NB4 (cell line): ENCODE measurements around the gene ZNF580.

ENCODE experiments used
- DNase-seq: peaks from one replicate; pipeline ENCODE4 v3.0.0; 2010; ENCODE audit warnings: low read depth
- H3K4me3 ChIP-seq: one replicate; pipeline ENCODE4 v1.5.1; 2011; ENCODE audit warnings: mild to moderate bottlenecking, low read depth, low read length, moderate library complexity
- CTCF ChIP-seq: IDR thresholded peaks from one replicate; pipeline ENCODE4 v1.5.1; 2012; ENCODE audit warnings: low read depth, low read length
- MAX ChIP-seq: IDR thresholded peaks from 2 replicates; pipeline ENCODE4 v1.6.1; 2011; ENCODE audit warnings: low read depth, low read length
- MYC ChIP-seq: IDR thresholded peaks from 2 replicates; pipeline ENCODE4 v1.6.1; 2011; ENCODE audit warnings: low read depth, low read length
- POLR2A ChIP-seq: IDR thresholded peaks from 2 replicates; pipeline ENCODE4 v1.6.1; 2011; ENCODE audit warnings: mild to moderate bottlenecking; ENCODE audit not compliant: insufficient read length; ENCODE audit errors: extremely low read depth

Gene ZNF580

GRCh38 chr19:55621205-55621672 lies 19.6 kb upstream of the ZNF580 start:
- TF ChIP-seq CTCF (no peak), MYC (no peak), POLR2A (no peak), MAX (no peak)
- peak overlapping the region; percentile 25 for H3K4me3 ChIP-seq
- DNase-seq = peak; percentile 59

GRCh38 chr19:55621673-55622231 lies 19.1 kb upstream of the ZNF580 start:
- TF ChIP-seq MYC (no peak), MAX (no peak), POLR2A (no peak), CTCF (no peak)
- no peak overlapping the region for H3K4me3 ChIP-seq
- peak; percentile 77 for DNase-seq

GRCh38 chr19:55622242-55622969 lies 18.4 kb upstream of the ZNF580 start:
- DNase-seq = peak; percentile 72
- no peak overlapping the region for H3K4me3 ChIP-seq
- no peak for TF ChIP-seq CTCF
- TF ChIP-seq POLR2A = no peak
- peak; percentile 66 for TF ChIP-seq MYC
- peak; percentile 83 for TF ChIP-seq MAX

GRCh38 chr19:55623130-55623529 lies 17.7 kb upstream of the ZNF580 start:
- DNase-seq = no peak
- TF ChIP-seq MAX (no peak), POLR2A (no peak), CTCF (no peak), MYC (no peak)
- H3K4me3 ChIP-seq = no peak overlapping the region

- no peak for DNase-seq
Measured at GRCh38 chr19:55623561-55623960, 17.2 kb upstream of the ZNF580 start.

More at GRCh38 chr19:55623561-55623960, 17.2 kb upstream of the ZNF580 start:
- TF ChIP-seq MAX (no peak), CTCF (no peak), POLR2A (no peak), MYC (no peak)
- peak overlapping the region; percentile 38 for H3K4me3 ChIP-seq
